Measurements from ENCODE around the gene CCNJL. TPM values are rescaled to one million over a fixed set of nuclear protein-coding genes. Genes with fewer than 3 reads are reported as not detected.

Gene CCNJL
- total and polyA plus RNA-seq, 2 of the 8 experiments (the other 6 are each of a cell fraction or from before 2014, with no cell fraction given): 34.6 to 44.7 TPM

DNA sequence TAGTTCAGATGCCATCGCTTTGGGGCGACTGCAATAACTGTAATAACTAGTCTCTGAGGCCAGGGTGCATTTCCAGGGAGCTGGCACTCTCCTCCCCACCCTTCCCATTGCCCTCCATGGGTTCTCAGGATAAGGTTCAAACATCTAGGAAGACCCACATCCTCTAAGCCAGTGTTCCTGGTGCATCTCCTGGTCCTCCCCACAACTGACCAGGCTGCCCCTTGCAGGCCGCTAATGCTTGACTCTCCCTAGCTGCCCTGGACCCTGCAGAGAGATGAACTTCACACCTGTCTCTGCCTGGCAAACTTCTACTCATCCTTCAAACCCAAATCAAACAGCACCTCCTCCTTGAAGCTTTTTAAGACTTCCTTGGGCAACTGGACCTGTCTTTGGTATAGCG, 15.9 kb downstream of the CCNJL start:
- Histone ChIP-seq H3K56ac (replicated peaks; ENCODE audit: insufficient read length, low read depth, low read length) (no peak overlapping the region), H3K23ac (ENCODE audit: insufficient read length) (no peak overlapping the region), H2BK5ac (ENCODE audit: low read depth, low read length) (no peak overlapping the region), H3K79me1 (ENCODE audit: low read depth, low read length) (peaks cover 24% of the 10 kb centered on the region), H4K91ac (replicated peaks; ENCODE audit: insufficient read length, low read length) (no peak overlapping the region), H3K27me3 (replicated peaks in 1 of 4; ENCODE audit: control insufficient read depth in 3 of 4, extremely low read depth in 1 of 4, insufficient read depth in 3 of 4, low read length in 3 of 4) (no peaks in the 10 kb centered on the region), H2BK12ac (ENCODE audit: low read depth, low read length) (no peak overlapping the region), H3K27ac (ENCODE audit: low read depth, low read length) (no peak overlapping the region), H2BK20ac (ENCODE audit: low read length) (no peak overlapping the region), H3K4me3 (ENCODE audit: extremely low read depth in 1 of 4, insufficient read depth in 2 of 4, low read depth in 3 of 4, low read length in 4 of 4) (no peak overlapping the region), H3K14ac (ENCODE audit: insufficient read length) (no peak overlapping the region), H2AFZ (ENCODE audit: low read length) (no peak overlapping the region), H4K5ac (ENCODE audit: insufficient read length, low read depth, low read length) (no peak overlapping the region), H3K79me2 (ENCODE audit: control insufficient read depth in 1 of 2, insufficient read depth in 2 of 2, low read length in 2 of 2) (peaks cover 17 to 95% of the 10 kb centered on the region in 2 experiments), H3K4ac (replicated peaks; ENCODE audit: insufficient read length, low read depth, low read length) (no peak overlapping the region), H3K9me3 (ENCODE audit: insufficient read depth in 2 of 2, low read depth in 1 of 2, low read length in 1 of 2) (no peaks in the 10 kb centered on the region), H2BK15ac (ENCODE audit: low read length) (no peak overlapping the region), H3K18ac (ENCODE audit: extremely low read depth, low read length) (no peak overlapping the region), H3K23me2 (ENCODE audit: low read depth, low read length) (no peaks in the 10 kb centered on the region), H4K8ac (ENCODE audit: extremely low read depth, insufficient read depth, low read length) (no peak overlapping the region), H2AK5ac (ENCODE audit: low read depth, low read length) (no peak overlapping the region), H4K20me1 (replicated peaks in 1 of 2; ENCODE audit: control insufficient read depth in 1 of 2, insufficient read depth in 2 of 2, low read length in 2 of 2) (peaks cover 1 to 12% of the 10 kb centered on the region in 2 experiments), H3K4me1 (replicated peaks in 1 of 4; ENCODE audit: control insufficient read depth in 3 of 4, insufficient read depth in 4 of 4, low read length in 3 of 4) (peaks cover 6 to 16% (median 14%) of the 10 kb centered on the region in 4 experiments), H3K4me2 (ENCODE audit: insufficient read depth in 1 of 2, low read depth in 2 of 2, low read length in 2 of 2) (no peak overlapping the region), H3K9ac (replicated peaks in 1 of 4; ENCODE audit: extremely low read depth in 1 of 4, low read depth in 3 of 4, low read length in 3 of 4) (no peak overlapping the region), H2BK120ac (replicated peaks; ENCODE audit: low read depth, low read length) (no peak overlapping the region), H3K36me3 (ENCODE audit: control insufficient read depth in 2 of 4, insufficient read depth in 4 of 4, low read length in 3 of 4) (peaks cover 0 to 3% (median 0%) of the 10 kb centered on the region in 4 experiments; a peak in 2 of 8 replicates)
- ChIA-PET POLR2A (ENCODE audit: partially characterized antibody) (interaction anchor here (0.7 to 1.7 kb wide), 4 partner anchors 9 to 23 kb away, joined by 3 to 6 read pairs (median 3); no protein-coding TSS in a partner anchor), CTCF (ENCODE audit: partially characterized antibody) (interaction anchor here (0.9 to 2.6 kb wide), 9 partner anchors 10 to 54 kb away, joined by 3 to 11 read pairs (median 4); no protein-coding TSS in a partner anchor)
- FAIRE-seq (no peak), DNase-seq (ENCODE audit: low read depth in 1 of 2, low spot score in 2 of 2) (no peak)
- WGBS, 2 experiments (ENCODE audit: extremely low coverage in 1 of 2, insufficient coverage in 1 of 2, insufficient read length in 1 of 2, insufficient replicate concordance in 2 of 2, low coverage in 1 of 2, low lambda C conversion rate in 2 of 2, missing lambda C conversion rate in 1 of 2): 92% methylated on average over 4 of the region's 4 CpGs; no CpG with 5 or more reads in 1 of the 2 experiments
- TF ChIP-seq SP4 (IDR thresholded peaks at IDR 0.05; ENCODE audit: low read length) (no peak), MAFK (IDR thresholded peaks at IDR 0.05; ENCODE audit: low read depth, low read length) (no peak), SIRT6 (IDR thresholded peaks at IDR 0.05; ENCODE audit: low read length) (no peak), SIX5 (IDR thresholded peaks at IDR 0.05; ENCODE audit: low read depth, low read length) (no peak), CHD2 (IDR thresholded peaks at IDR 0.05; ENCODE audit: low read length) (no peak)

All from H1 (cell line).